Hypothalamus (tissue), 51 donors: ENCODE measurements around the gene MOB1A.
"Not testable (repeated sequence)": the region's sequence is repeated elsewhere in the genome, so short reads cannot be mapped to it uniquely, and the experiment has no call there.

Experiments used
- DNase-seq, 51 donors: peaks; one replicate each; lab custom pipeline; 2025; lab: John Stamatoyannopoulos, UW

Gene MOB1A

GRCh38 chr2:74149570-74150319 lies 28.9 kb downstream of the MOB1A start:
- no peak for DNase-seq

- DNase-seq: no peak
Observed at GRCh38 chr2:74149247-74149525, 29.5 kb downstream of the MOB1A start.

GRCh38 chr2:74148457-74149246 lies 30.0 kb downstream of the MOB1A start:
- peak in 3 of 51 donors; percentile 2 to 39 (median 16) for DNase-seq

GRCh38 chr2:74147727-74148456 lies 30.8 kb downstream of the MOB1A start, which contains the start of gene BOLA3:
Gene BOLA3, minus strand, starts transcription at chr2:74147912. Its CDS starts 38 bp downstream, at chr2:74147874.
- DNase-seq: peak in 50 of 51 donors; percentile 19 to 91 (median 73)

GRCh38 chr2:74146929-74147726 lies 31.6 kb downstream of the MOB1A start:
- DNase-seq: peak in 4 of 51 donors; percentile 39 to 62 (median 48)

GRCh38 chr2:74142340-74142739 lies 36.3 kb downstream of the MOB1A start:
- no peak for DNase-seq

- no peak for DNase-seq
Observed at GRCh38 chr2:74138600-74139323, 39.9 kb downstream of the MOB1A start.

GRCh38 chr2:74137651-74138599 lies 40.8 kb downstream of the MOB1A start:
- DNase-seq: no peak

- DNase-seq: no peak
Observed at GRCh38 chr2:74131901-74132300, 46.8 kb downstream of the MOB1A start.

GRCh38 chr2:74130211-74130995 lies 48.3 kb downstream of the MOB1A start:
- no peak for DNase-seq

GRCh38 chr2:74128206-74128605 lies 50.5 kb downstream of the MOB1A start:
- DNase-seq: no peak

GRCh38 chr2:74123955-74124354 lies 54.7 kb downstream of the MOB1A start:
- DNase-seq: not testable (repeated sequence)

GRCh38 chr2:74121846-74122245 lies 56.8 kb downstream of the MOB1A start:
- DNase-seq: not testable (repeated sequence)

- peak; percentile 29 to 95 (median 78) for DNase-seq
Observed at GRCh38 chr2:74119912-74120825, 58.5 kb downstream of the MOB1A start.

GRCh38 chr2:74119339-74119738 lies 59.3 kb downstream of the MOB1A start:
- no peak for DNase-seq

GRCh38 chr2:74111380-74111779 lies 67.3 kb downstream of the MOB1A start:
- DNase-seq: no peak

GRCh38 chr2:74110537-74110936 lies 68.1 kb downstream of the MOB1A start:
- DNase-seq: no peak
